ENCODE data around the gene TCTN3. TPM values are rescaled to one million over a fixed set of nuclear protein-coding genes. Genes with fewer than 3 reads are reported as not detected.
"Not testable (repeated sequence)": the region's sequence is repeated elsewhere in the genome, so short reads cannot be mapped to it uniquely, and the experiment has no call there.

TCTN3 gene, protein sequence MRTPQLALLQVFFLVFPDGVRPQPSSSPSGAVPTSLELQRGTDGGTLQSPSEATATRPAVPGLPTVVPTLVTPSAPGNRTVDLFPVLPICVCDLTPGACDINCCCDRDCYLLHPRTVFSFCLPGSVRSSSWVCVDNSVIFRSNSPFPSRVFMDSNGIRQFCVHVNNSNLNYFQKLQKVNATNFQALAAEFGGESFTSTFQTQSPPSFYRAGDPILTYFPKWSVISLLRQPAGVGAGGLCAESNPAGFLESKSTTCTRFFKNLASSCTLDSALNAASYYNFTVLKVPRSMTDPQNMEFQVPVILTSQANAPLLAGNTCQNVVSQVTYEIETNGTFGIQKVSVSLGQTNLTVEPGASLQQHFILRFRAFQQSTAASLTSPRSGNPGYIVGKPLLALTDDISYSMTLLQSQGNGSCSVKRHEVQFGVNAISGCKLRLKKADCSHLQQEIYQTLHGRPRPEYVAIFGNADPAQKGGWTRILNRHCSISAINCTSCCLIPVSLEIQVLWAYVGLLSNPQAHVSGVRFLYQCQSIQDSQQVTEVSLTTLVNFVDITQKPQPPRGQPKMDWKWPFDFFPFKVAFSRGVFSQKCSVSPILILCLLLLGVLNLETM
- polyA plus RNA-seq (ENCODE audit: insufficient read length) = 76.9 TPM
- long read RNA-seq, donor 1, transcript TCTN3-207 (14 exons, 2,739 nt) = major isoform, 24 of 34 reads
- long read RNA-seq, donor 1, partial matches to known transcripts = 7 of 34 reads
- long read RNA-seq, donor 1, other reads (novel, unspliced or antisense) = 0 of 34 reads
- long read RNA-seq, donor 2, transcript TCTN3-207 (14 exons, 2,739 nt) = major isoform, 22 of 33 reads
- long read RNA-seq, donor 2, partial matches to known transcripts = 9 of 33 reads
- long read RNA-seq, donor 2, other reads (novel, unspliced or antisense) = 0 of 33 reads
- long read RNA-seq, donor 3, transcript TCTN3-207 (14 exons, 2,739 nt) = major isoform, 19 of 25 reads
- long read RNA-seq, donor 3, partial matches to known transcripts = 5 of 25 reads
- long read RNA-seq, donor 3, other reads (novel, unspliced or antisense) = 0 of 25 reads
- long read RNA-seq, donor 4, partial matches to known transcripts = 0 of 1 reads
- long read RNA-seq, donor 4, other reads (novel, unspliced or antisense) = 0 of 1 reads
- long read RNA-seq, donor 5, transcript TCTN3-207 (14 exons, 2,739 nt) = major isoform, 24 of 29 reads
- long read RNA-seq, donor 5, partial matches to known transcripts = 0 of 29 reads
- long read RNA-seq, donor 5, other reads (novel, unspliced or antisense) = 0 of 29 reads
- long read RNA-seq, donor 6, transcript TCTN3-207 (14 exons, 2,739 nt) = major isoform, 16 of 18 reads
- long read RNA-seq, donor 6, partial matches to known transcripts = 0 of 18 reads
- long read RNA-seq, donor 6, other reads (novel, unspliced or antisense) = 0 of 18 reads
- long read RNA-seq, donor 7, transcript TCTN3-207 (14 exons, 2,739 nt) = major isoform, 27 of 34 reads
- long read RNA-seq, donor 7, partial matches to known transcripts = 7 of 34 reads
- long read RNA-seq, donor 7, other reads (novel, unspliced or antisense) = 0 of 34 reads
- long read RNA-seq, donor 8, transcript TCTN3-207 (14 exons, 2,739 nt) = major isoform, 7 of 9 reads
- long read RNA-seq, donor 8, partial matches to known transcripts = 0 of 9 reads
- long read RNA-seq, donor 8, other reads (novel, unspliced or antisense) = 0 of 9 reads

DNA sequence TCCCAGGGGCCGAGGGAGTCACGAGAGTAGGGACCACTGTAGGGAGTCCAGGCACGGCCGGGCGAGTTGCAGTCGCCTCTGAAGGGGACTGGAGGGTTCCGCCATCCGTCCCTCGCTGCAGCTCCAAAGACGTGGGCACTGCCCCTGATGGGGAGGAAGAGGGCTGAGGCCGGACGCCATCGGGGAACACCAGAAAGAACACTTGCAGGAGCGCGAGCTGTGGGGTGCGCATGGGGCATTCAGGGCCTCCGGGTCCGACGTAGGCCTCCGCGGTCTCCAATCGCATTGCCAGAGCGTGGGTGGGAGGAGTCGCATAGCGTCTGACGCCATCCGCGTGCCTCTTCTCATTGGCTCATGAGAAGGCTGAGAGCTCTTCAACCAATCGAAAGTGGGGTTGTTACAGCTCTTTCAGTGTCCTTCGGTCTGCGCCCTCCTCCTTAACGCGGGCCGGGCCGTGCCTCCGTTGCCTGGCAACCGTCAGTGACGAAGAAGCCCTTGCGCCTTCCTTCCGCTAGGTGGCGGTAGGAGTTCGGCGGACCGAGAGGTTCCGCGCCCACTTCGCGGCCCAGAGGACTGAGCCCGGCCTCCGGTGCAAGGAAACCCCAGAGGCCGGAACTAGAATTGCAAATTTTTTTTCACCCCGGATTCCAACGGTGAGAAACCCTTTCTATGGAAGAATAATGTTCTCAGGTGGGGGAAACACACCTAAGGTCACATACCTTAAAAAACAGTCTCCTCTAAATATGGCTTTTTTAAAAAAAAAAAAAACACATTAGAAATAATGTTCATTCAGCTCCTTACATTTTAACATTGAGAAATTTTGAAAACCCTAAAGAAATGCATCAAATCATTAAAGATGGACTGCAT, at the start of gene TCTN3:
TCTN3 (minus strand) TSS at position 260 of the 867 bp plus-strand sequence; CDS start at position 232, 28 bp downstream.
- DNase-seq = peak; percentile 100

DNA sequence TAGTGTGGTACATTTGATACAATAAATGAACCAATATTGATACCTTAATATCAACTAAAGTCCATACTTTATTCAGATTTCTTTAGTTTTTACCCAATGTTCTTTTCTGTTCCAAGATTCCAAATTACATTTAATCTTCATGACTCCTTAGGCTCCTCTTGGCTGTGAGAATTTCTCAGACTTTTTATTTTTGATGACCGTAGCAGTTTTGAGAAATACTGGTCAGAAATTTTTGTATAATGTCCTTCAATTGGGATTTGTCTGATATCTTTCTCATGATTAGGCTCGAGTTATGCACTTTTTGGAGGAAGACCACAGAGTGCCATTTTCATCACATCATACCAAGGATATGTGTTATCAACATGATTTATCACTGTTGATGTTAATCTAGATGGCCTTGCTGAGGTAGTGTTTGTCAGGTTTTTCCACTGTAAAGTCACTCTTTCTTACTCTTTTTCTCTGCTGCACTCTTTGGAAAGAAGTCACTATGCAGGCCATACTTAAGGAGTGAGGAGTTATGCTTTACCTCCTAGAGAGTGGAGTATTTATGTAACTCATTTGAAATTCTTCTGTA, 49.3 kb upstream of the TCTN3 start:
- DNase-seq = no peak

DNA sequence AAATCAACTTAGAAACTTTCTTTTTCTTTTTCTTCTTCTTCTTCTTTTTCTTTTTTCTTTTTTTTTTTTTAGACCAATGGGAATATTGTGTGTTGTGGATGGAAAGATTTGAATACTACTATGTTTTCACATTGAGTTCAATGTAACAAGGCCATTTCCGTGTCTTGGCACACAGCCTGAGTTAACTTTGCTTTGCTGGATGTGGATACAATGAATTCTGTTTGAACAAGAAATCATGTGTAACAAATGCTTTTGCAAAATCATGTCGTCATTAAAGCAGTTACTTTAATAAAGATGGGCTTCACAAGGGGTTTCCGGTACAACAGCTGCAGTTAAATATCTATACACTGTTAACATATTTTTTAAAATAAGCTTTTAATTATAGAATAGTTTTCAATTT, 48.8 kb upstream of the TCTN3 start:
- peak; percentile 50 for DNase-seq

DNA sequence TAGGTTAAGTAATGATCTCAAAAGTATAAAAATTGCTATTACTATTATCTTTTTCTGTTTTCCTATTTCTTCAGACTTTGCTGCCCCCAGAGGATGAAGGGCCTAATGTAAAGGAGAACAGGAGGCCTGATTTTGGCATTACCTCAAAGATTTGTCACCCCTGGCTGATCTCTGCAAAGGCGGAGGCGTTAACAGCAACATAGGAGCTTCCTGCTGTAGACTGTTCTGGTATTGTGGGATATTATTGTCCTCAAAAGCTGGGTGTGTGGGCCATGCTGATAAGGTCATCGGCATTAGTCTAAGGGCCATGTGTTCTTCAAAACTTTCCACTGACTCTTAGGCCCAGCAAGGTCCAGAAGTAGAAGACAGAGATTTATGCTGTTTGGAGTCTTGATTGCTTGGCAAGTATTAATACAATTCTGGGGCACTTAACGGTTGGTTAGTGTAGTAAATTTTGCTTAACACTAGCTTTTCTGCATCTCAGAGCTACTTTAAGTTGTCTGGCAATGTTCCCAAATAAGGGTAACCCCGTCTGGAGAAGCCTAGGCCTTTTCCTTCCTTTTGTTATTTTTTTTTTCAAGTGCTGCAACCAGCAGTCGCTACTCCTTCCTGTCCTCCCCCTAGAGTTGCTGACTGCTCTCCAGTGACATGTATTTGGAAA, 48.2 kb upstream of the TCTN3 start:
- peak; percentile 59 for DNase-seq

DNA sequence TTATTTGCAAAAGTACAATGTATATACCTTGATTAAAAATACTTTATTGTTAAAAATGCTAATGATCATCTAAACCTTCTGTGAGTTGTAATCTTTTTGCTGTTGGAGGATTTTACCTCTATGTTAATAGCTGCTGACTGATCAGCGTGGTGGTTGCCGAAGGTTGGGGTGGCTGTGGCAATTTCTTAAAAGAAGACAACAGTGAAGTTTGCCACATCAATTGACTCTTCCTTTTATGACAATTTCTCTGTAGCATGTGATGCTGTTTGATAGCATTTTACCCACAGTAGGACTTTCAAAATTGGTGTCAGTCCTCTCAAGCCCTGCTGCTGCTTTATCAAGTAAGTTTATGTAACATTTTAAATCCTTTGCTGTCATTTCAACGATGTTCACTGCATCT, 45.3 kb upstream of the TCTN3 start:
- DNase-seq = no peak

- not testable (repeated sequence) for DNase-seq
Observed at GRCh38 chr10:95732907-95733306, 39.2 kb upstream of the TCTN3 start.

DNA sequence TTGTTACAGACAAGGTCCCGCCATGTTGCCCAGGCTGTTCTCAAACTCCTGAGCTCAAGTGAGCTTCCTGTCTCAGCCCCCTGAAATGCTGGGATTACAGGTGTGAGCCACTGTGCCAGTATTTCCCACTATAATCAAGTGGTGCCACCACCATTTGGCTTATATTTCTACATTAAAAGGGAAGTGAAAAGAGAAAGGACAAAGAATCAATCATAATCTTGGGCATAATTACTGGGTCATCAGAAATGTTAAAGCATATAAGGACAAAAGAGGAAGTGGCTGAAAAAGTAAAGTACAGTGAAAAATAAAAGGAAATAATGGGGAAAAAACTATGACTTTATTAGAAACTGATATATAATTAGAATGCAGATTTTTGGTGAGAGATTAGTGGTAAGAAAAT, 36.5 kb upstream of the TCTN3 start:
- DNase-seq = no peak

GRCh38 chr10:95729323-95730055, 35.8 kb upstream of the TCTN3 start:
- DNase-seq = no peak

DNA sequence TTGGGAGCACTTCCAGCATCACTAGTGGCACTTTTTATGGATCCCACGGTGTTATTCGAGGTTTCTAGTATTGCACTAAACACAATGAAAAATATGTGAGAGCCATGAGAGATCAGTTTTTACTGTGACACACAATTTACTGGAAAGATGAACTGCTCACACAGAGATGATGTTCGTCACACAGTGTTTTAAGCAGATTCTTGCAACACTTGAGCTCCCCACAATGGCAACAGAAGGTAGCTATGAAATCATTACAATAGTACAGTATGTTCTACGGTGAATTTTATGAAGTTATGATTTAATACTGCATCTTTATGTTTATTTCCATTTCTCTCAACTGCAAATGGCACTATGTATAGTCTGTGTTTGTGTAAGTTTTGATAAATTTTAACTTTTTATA, 34.8 kb upstream of the TCTN3 start:
- DNase-seq = no peak

- not testable (repeated sequence) for DNase-seq
Observed at GRCh38 chr10:95722496-95722895, 28.8 kb upstream of the TCTN3 start.

DNA sequence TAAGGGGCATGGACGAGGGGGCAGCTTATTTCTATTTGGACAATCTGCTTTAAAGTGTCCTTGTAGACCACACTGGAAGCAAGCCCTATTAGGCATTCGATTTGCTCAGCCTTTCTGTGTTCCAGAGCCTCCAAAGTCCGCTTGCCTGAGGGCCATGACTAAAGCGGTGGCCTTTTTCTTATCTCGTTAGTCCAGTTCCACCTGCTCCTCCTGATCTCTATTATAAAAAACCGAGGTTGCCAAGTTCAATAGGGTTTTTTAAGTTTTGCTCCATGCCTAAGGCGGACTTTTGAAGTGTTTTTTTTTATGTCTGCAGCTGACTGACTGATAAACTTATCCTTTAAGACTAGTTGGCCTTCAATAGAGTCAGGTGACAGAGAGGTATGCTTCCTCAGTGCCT, 27.0 kb upstream of the TCTN3 start:
- not testable (repeated sequence) for DNase-seq

- no peak for DNase-seq
Observed at GRCh38 chr10:95716866-95717265, 23.1 kb upstream of the TCTN3 start.

DNA sequence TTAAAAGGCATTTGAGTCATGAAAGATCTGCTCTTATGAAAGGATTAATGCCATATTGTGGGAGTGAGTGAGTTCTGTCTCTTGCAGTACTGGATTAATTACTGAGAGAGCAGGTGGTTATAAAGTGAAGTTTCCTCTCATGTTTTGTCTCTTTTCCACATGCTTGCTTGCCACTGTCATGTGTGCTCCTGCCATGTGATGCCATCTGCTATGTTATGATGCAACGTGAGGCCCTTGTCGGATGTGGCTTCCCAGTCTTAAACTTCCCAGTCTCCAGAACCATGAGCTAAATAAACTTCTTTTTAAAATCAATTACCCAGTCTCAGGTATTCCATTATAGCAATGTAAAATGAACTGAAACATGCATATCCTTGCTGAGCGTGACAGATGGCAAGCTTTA, 22.7 kb upstream of the TCTN3 start:
- no peak for DNase-seq

DNA sequence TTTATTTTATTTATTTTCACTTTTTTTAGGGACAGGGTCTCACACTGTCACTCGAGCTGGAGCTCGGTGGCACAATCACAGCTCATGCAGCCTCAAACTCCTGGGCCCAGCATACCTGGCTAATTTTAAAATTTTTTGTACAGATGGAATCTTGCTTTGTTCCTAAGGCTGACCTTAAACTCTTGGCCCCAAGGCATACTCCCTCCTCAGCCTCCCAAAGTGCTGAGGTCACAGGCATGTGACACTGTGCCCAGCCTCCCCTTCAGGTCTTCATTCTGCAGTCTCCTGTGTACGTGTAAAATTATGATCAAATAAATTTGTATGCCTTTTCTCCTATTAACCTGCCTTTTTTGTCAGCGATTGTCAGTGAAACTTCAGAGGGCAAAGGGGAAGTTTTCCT, 17.8 kb upstream of the TCTN3 start:
- DNase-seq = no peak

DNA sequence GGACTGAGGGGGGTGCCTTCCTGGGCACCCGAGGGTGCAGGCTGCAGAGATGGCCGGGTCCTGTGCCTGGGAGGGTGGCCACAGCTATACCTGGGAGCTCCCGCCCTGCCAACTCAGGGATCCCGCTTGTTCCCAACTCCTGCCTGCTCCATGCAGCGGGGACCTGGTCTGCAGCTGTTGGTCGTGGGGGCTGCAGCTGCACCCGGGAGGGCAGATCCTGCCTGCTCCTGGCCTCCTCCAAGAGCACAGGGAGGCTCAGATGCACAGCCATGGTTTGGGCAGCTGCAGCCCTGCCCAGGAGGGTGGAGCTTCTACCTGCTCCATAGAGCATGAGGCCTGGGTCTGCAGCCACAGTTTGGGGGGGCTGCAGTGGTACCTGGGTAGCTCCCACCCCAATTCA, 13.3 kb upstream of the TCTN3 start:
- DNase-seq = no peak

DNA sequence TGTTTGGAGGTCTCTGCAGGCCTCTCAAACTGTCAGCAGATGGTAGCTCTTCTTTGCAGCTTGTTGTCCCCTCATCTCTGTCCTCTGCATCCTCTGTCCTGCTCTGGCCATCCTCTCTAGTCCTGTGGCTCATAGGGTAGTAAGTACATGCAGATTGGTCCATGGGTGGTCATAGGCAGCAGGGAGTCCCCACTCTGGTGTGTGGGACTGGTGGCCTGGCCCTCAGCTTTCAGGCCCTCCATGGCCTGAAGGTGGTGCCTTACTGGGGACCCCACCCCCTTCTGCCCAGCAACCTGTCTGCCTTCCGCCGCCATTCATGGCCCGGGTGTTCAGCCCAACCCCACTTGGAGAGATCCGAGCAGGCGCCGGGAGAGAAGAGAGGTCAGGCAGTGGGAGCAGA, 12.8 kb upstream of the TCTN3 start:
- no peak for DNase-seq

DNA sequence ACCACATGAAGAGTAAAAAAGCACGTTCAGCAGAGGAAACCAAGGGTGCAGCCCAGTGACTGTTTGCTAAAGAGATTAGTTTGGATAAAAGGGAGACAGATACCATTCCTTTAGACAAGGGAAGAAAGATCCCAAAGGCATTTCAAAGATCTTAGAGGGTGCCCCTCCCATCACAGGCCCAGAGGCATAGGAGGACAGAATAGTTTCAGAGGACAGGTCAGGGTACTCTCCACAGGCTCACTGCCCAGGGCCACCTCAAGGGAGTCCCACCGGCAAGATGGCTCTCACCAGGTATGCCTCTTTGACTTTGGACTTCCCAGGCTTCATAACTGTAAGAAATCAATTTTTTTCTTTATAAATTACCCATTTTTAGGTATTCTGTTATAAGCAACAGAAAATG, 4.7 kb upstream of the TCTN3 start:
- DNase-seq = no peak

DNA sequence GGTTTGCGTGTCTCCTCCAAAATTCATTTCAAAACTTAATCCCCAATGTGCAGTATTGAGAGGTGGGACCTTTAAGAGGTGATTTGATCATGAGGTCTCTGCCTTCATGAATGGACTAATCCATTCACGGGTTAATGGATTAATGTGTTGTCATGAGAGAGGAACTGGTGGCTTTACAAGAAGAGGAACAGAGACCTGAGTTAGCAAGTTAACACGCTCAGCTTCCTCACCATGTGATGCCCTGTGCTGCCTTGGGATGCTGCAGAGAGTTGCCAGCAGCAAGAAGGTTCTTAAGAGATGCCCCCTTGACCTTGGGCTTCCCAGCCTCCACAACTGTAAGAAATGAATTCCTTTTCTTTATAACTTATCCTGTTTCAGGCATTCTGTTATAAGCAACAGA, 3.7 kb upstream of the TCTN3 start:
- no peak for DNase-seq

DNA sequence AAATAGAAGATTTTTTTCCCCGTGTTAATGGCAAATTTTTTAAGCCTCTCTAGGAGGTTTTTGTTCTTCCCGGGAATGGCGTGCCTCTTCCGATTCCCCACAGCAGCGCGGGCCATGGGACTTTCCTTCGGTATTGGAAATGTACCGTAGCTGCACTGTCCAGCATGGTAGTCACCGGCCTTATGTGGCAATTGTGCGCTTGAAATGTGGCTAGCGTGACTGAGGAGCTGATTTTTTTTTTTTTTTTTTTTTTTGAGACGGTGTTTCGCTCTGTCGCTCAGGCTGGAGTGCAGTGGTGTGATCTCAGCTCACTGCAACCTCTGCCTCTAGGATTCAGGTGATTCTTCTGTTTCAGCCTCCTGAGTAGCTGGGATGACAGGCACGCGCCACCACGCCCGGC, 938 bp upstream of the TCTN3 start:
- DNase-seq = no peak
